GM19463 (cell line): ENCODE data around the gene MOB3A.

Experiments used
- ATAC-seq: cut with Tn5 transposase; IDR thresholded peaks from one replicate; pipeline ENCODE4 v1.9.1; 2021; ENCODE audit warnings: mild to moderate bottlenecking, moderate library complexity; ENCODE audit not compliant: unreplicated experiment

Gene MOB3A

DNA sequence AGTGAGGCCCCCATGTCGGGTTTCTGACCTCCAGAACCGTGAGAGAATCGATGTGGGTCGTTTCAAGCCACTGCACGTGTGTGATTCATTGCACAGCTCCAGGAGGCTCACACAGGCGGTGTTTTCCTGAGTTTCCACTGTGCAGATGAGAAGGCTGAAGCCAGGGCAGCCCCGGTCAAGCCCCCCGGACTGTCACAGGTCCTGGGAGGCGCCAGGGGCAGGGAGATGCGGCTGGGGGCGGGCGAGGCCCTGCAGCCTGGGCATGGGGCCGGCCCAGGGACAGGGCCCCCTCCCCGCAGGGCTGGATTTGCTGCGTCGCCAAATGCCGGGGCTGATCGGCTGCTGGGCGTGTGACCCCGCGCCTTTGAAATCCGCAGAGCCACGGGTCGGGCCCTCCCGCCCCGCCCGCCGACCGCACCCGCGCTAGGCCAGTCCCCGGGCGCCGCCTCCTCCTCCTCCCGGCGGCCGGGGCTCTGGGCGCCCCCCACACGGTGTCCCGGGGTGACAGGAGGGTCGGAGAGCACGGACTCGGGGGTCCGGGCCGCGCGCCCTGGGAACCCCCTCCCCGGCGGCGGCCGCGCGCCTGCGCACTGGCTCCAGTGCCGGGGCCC lies 35.1 kb downstream of the MOB3A start:
- ATAC-seq = peak; percentile 29

DNA sequence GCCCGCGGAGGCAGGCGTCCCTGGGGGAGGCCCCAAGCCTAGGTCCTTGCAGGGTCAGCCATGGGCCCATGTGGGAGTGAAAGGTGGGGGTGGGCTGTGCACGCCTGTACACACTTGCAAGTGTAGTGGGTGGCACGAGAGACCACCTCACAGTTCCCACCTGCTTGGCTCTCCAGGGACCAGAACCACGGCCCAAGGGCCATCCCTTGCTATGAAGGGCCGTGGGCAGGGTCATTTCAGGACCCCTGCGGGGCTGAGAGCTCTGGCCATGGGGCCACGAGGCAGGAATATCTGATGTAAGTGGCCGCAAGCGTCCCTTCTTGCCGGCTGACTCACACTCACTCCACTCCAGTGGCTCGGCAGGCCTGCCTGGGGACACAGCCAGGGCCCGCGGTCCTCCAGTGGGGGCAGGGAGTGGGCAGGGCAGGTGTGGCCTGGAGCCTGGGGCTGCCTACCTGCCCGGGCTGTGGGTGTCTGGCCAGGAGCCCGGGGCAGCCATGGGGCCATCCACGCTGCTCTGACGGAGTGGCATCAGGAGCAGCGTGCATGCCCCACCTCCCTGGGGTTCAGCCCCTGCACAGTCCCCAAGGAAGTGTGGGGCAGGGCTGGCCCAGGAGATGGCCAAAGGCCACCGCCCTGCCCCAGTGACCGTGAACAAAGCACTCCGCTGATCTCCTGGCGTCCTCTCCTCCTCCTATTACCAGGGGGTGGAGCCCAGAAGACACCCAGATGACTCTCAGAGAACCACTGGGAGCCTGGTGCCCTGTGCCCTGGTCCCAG lies 36.5 kb downstream of the MOB3A start:
- ATAC-seq = no peak

DNA sequence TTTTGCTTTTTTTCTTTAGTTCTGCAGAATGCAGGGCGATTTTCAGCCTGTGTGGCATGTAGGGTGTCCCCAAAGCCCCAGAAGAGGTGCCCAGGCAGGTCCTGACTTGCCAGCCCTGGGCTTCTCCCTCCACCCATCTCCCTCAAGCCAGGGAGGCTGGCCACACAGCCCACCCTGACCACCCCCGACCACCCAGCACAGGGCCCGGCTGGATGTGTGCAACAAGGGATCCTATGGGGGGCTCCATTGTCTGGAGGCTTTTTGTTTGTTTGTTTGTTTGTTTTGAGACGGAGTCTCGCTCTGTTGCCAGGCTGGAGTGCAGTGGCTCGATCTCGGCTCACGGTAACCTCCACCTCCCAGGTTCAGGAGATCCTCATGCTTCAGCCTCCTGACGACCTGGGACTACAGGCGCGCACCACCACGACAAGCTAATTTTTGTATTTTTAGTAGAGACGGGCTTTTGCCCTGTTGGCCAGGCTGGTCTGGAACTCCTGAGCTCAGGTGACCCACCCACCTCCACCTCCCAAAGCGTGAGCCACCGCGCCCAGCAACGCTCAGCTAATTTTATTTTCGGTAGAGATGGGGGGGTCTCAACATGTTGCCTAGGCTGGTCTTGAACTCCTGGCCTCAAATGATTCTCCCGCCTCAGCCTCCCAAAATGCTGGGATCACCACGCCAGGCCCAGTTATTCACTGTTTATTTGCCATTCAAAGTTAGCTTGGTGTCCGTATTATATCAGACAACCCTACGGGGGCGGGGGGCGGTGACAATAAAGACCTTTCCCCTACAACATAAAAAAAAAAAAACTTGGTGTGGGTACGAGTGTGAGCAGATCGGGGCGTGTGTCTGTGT lies 37.3 kb downstream of the MOB3A start:
- ATAC-seq = no peak

DNA sequence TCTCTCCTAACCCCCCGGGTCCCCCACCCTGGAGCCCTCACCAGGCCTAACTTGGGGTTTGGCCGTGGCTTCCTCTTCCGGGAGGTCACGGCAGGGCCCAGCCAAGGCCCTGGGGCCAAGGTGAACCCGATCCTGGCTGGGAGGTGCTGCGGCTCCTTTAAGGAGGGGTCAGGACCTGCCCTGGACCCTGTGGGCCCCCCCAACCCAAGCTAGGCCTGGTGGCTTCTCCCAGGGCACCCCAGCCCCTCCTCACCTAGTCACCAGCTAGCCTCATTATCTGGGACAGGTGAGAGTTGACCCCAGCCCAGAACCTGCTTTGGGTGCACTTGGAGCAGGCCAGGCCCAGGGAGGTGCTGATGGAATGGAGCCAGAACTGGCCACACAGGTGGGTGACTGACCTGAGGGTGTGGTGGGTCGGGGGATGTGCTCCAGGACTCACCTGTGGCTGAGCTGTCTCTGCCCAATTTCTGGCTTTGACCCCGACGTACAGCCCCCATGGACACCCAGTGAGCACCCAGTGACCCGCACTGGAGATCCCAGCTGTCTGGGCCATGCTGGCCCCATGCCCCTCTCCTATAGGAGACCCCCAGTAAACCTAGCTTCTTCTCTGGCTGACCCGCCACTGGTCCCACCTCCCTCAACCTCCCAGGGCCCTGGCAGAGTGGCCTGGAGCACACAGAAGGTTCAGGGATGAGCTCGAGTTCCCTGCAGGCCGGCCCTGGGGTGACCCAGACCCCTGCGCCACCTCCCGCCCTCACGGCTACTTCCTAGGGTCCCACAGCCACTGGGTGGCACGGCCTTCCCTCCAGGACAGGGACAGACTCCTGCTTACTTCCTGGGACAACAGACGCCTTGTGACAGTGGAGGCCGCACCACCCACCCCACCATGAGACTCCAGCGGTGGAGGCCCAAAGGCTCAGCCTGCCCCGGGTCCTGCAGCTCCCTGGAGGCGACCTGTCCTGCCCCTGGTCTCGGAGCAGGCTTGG lies 38.3 kb downstream of the MOB3A start:
- no peak for ATAC-seq

DNA sequence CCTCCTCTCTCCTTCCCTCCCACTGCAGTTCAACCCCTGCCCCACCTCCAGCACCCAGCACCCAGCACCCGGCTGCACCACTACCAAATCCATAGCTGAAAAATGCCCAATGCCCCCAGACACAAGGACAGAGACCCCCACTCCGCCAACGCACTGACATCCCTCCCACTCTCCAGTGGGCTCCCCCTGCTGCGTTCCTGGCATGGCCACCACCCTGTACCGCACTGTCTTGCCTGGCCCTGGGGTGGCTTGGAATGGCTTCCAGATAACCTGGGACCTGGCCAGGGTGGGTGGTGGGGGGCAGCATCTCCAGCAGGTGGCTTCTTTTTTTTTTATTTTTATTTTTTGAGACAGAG lies 39.3 kb downstream of the MOB3A start:
- ATAC-seq = no peak

DNA sequence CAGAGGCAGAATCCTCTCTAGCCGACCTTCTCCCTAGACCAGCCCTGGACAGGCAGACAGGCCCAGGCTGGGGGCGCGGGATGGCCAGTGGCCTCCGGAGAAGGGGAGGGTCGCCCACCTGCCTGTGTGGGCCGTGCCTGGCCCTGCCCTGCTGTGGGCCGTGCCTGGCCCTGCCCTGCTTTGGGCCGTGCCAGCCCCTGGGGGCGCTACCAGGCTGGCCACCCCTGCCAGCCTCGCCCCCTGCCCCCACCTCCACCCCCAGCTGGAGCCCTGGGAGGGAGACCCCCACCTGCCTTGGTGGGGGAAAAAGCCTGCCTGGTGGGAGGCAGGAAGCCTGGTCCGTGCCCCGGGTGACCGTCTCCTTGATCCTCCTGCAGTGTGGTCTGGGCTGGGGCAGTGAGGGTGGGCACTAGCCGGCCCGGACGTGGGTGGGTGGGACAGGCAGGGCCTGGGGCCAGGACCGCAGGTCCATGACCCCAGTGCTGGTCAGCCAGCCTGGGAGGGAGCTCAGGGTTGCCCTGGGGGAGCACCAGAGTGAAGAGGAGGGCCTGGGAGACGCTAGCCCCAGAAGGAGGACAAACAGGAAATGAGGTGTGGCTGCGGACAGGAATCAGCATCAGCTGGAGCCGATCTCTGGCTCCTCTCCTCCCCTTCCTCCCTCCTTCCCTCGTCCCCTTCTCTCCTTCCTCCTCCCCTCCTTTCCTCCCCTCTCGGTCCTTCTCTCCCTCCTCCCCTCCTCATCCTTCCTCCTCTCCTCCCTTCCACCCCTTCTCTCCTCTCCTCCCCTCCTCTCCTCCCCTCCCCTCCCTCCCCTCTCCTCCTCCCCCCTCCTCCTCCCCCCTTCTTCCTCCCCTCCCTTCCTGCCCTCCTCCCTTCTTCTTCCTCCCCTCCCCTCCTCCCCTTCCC lies 39.9 kb downstream of the MOB3A start:
- no peak for ATAC-seq

DNA sequence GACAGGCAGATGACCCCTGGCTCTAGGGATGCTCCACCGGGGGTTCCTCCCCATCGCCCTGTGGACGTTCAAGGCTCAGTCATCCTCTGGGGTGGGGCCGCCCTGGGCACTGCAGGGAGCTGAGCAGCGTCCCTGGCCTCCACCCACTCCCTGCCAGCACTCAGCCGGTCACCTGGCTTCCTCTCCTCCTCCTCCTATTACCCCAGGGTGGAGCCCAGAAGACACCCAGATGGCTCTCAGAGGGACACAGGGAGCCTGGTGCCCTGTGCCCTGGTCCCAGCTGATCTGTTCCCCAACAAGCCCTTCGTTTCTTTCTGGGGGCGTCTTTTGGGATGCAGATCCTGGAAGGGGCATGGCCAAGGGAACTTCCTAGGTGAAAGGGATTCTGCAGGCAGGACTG lies 41.4 kb downstream of the MOB3A start:
- ATAC-seq = no peak

DNA sequence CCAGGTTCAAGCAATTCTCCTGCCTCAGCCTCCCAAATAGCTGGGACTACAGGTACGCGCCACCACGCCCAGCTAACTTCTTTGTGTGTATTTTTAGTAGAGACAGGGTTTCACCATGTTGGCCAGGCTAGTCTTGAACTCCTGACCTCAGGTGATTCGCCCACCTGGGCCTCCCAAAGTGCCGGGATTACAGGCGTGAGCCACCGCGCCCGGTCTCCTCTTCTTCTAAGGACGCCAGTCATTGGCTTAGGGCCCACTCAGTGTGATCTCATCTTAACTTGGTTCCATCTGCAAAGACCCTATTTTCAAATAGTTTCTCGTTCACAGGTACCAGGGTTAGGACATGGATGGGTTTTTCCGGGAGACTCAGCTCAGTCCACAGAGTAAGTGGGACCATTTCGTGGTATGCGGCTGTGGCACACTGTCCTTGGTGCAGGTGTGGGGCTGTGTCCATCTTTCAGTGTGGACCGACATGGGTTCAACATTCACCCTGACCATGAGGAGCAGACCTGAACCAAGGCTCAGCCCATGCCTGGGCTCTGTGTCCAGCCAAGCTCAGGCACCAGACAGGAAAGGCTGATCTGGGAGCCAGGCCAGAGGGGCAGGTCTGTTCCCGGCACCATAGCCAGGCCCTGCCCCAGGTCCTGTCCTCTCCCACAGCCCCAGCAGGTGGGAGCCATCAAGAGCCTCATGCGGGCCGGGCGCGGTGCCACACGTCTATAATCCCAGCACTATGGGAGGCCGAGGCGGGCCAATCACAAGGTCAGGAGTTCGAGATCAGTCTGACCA lies 42.3 kb downstream of the MOB3A start:
- ATAC-seq = no peak

DNA sequence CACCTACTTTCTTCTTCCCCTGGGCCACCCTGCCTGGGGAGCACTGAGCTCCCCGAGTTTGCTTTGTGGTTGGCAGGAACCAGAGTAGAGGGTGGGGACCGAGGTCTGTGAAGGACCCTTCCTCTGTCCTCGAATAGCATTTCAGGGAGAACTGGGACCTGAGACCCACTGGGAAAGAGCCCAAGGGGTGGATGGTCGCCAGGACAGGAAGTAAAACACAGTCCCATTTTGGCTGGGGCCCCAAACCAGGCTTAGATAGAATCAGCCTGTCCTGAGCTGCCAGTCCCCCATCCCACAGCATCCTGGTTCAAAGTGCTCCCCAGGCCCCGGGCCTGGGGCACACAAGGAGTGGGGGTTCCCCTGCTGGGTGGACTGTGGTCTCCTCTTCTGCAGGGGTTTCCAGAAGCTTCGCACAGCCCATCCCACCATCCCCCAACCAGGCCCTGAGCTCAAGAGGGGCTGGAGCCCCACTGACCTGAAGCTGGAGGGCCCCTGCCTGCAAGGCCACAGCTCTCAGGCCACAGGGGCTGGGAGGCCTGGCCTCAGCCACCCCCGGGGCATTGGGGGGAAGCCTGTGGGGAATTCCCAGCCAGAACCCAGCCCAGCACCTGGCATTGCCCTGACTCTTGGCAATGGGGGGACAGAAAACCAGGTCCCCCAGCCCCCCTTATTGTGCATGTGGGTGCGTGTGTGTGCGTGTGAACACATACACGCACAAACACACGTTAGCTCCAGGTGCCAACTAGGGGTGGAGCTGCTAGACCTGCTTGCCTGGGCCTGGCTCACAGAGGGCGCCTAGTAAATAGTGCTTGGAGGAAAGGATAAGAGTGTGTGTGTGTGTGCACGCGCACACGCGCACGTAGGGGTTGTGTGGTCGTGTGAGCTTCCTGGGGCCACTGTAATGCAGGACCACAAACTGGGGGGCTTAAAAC lies 44.1 kb downstream of the MOB3A start:
- ATAC-seq = no peak

DNA sequence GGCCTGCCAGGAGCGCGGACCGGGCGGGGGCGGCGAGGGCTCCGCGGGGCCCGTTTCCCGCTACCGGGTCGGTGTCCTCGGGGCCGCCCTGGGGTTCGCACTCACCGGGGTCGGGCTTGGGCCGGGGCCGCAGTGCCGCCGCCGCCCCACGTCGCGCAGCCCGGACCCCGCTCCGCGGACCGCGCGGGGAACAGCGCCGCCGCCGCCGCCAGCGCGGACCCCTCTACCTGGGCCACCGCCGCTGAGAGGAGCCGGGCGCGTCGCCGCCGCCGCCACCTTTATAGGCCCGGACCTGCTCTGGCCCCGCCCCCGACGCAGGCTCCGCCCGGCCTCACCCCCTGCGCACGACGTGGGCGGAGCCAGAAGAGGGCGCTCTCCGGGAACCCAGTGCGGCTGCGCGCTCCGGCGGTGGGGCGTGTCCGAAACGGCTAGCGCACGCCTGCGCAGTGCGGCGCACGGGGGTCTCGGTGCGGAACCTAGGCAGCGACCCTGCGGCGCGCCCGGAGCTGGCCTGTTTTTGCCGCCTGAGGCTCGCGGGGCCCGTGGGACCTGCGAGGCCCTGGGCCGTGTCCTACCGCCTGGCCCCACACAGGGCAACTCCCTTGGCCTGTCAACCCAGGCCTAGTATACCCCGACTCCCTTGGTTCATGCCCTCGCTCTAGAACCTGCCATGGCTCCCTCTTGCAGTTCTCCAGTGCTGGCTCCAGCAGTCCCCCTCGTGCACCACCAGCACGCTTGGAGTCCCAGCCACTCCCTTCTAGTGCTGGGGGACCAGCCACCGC lies 44.9 kb downstream of the MOB3A start, which contains the start of gene MKNK2:
TSS of gene MKNK2 (minus strand) at position 254 of the 782 bp plus-strand sequence. CDS start 393 bp downstream, outside the sequence.
- peak; percentile 49 for ATAC-seq

DNA sequence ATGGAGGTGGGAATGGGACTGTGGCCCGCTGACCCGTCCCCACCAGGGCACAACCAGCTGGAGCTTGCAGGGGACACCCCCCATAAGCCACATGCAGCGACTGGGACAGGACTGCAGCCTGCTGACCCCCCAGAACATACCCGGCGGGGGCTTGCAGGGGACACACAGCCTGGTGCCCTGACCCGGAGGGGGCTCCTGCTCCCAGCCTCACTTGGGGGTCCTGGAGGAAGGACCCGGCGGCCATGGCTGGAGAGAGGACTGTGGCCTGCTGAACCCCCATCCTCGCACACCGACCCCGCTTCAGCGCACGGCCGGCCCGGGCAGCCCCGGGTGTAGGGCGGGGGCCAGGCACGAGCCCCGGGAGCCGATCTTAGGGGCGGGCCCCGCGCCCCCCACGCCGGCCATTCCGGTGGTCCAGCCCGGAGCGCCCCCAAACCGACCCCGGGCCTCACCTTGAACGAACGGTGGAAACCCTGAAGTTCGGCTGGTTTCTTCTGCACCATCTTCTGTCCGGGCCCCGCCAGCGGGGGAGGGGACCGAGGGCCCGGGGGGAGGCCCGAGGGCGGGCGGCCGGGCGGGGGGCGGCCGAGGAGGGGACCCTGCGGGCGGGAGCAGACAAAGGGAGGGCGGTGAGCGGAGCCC lies 45.7 kb downstream of the MOB3A start:
- no peak for ATAC-seq

DNA sequence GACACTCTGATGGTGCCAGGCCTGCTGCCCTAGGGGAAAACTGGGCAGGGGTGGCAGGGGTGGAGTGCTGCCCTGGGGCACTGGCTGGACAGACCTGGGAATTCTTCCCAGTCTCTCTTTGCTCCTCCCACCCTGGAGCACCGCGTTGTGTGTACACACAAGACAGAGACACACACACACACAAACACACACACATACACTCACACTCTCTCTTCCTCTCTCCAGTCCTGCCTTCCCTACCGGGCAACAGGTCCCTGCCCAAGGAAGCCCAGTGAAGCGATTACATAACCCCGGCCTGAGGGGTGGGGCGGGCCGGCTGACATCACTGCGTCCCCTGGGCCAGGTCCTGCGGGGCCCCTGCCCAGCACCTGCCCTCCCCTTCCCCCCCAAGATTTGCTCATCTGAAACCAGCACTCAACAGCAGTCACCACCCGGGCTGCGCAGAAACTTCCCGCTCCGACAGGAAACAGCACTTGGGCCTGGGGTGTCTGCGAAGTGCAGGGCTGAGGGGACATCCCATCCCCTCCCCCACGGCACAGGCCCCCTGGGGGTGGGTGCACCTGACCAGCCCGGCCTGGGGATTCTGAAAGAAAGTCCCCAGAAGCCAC lies 46.3 kb downstream of the MOB3A start:
- ATAC-seq = no peak

DNA sequence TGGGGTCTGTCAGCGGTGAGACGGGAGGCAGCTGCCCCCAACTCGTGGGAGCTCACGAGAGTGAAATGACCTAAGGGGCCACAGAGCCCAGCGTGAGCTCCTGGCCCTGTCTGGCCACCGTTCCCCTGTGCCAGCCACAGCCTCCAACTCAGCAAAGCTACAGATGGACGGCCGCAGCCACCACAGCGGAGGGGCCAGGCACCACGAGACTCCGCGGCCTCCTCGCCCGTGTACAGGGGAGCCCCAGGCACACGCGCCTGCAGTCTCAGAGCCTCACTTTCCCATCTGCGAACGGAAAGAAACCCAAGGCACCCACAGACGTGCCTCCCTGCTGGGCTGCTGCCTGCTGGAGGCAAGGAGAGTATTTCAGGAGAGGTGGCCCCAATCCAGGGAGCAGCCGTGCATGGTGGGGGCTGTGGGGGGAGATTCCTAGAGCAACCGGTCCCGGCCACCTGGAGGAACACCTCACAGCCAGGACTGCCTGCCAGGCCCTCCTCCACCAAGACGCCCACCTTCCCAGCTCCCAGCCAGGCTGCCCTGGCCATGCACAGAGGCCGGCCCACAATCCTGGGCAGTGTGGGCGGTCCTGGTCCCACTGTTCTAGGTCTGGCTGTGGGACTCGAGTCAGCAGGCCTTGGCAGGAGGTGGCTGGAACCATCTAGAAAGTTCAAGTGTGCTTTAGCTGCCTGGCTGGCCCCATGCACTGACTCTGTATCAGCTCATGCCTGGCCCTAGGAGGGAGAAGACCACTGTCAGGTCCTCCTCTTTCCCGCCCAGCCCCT lies 47.0 kb downstream of the MOB3A start:
- no peak for ATAC-seq

DNA sequence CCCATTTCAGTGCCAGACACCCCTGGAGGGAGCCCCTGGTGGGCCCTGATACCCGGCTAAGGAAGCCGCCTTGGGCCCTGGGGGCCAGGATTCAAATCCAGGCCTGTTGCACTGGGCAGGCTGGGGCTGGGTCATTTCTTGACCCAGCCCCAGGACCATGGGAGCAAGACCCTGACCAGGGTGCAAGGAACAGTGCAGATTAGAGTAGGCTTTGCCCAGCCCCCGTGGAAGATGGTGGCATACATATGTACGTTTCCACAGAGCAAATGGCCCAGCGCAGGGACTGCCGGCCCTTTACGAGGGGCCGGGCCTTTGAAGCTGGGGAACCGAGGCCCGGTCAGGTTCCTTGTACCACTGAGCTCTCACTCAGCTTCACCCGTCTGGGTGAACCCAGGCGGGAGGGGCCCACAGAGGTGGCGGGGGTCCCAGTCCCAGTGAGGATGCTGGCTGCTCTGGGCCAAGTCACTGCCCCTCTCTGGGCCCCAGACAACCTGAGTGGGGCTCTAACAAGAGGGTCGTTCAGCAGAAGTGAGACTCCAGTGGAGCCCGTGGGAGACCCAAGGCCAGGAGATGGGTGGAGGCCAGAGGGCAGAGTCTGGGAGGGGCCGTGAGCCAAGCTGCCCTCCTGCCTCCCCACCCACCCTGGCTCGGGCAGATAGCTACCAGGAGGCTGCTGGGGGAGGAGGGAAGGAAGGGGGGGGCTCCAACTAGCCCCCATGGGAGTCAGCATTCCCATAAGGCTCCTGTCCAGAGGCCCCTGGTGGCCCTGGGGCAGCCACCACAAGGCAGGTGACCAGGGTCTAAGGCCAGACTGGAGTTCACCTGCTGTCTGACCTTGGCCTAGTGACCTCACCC lies 47.8 kb downstream of the MOB3A start:
- no peak for ATAC-seq
